Colonic mucosa (tissue), 4 donors: ENCODE results near the gene SMIM36. TPM values are rescaled to one million over a fixed set of nuclear protein-coding genes. Genes with fewer than 3 reads are reported as not detected.

ENCODE experiments used
- DNase-seq: peaks from one replicate; pipeline ENCODE4 v3.0.0-alpha.2; 2020
- H3K27ac ChIP-seq: fragments of 200-600 bp; one replicate; pipeline ENCODE4 v1.8.0; 2021
- H3K27me3 ChIP-seq: fragments of 200-600 bp; one replicate; pipeline ENCODE4 v1.8.0; 2021
- H3K36me3 ChIP-seq: fragments of 200-600 bp; one replicate; pipeline ENCODE4 v1.8.0; 2021
- H3K4me1 ChIP-seq: fragments of 200-600 bp; one replicate; pipeline ENCODE4 v1.8.0; 2021; ENCODE audit warnings: mild to moderate bottlenecking
- H3K4me3 ChIP-seq: fragments of 200-600 bp; one replicate; pipeline ENCODE4 v1.8.0; 2021
- H3K9ac ChIP-seq, 2 donors: one replicate each; pipeline ENCODE4 v1.7.0; 2013; ENCODE audit warnings: control low read depth in 2 of 2, low read depth in 2 of 2, low read length in 2 of 2
- H3K9me3 ChIP-seq: fragments of 200-600 bp; one replicate; pipeline ENCODE4 v1.8.0; 2021
- CTCF ChIP-seq: fragments of 200-600 bp; IDR thresholded peaks from one replicate; pipeline ENCODE4 v1.8.0; 2022; ENCODE audit warnings: antibody characterized with exemption, mild to moderate bottlenecking
- intact Hi-C: fragments of 100-400 bp; cut with DNase I; formaldehyde crosslinking; loops from one replicate; pipeline ENCODE4 v1.14.1; 2022
- total RNA-seq, 2 donors: library from RNA; stranded (reverse); fragmentation: NEBNext Ultra II Directional in 1 of 2; extraction: Animal tissue kit (Norgen Biotek cat#: 25700) in 1 of 2; gene quantifications; one replicate each; pipeline ENCODE4 v1.2.1, GENCODE V29; 2021
- donor health status: healthy.
- donor health status: DM: no; HTN: no; CAD: no.
- donor health status: DM: no; HTN: no; CAD: no.

Gene SMIM36
- total RNA-seq, 2 donors from 2014 or later, result not detected

DNA sequence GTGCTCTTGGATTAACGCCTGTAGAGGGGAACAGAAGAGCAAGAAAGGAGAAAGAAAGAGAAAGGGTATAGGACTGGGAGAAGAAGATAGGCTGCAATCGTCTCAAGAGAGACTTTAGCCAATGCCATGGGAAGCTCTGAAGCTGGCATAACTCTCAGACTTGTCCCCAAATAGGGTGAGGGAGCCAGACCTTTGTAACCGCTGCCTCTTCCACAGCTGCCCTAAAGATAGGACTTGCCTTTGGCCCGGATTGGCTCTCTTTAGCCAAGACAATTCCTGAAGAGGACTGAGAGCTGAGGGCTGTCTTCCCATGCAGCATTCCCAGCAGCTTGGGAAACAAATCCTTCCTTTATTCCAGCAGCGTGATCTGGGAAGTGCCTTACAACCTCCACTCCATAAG is 68.8 kb downstream of the SMIM36 start:
- H3K4me1 ChIP-seq, result no peaks in the 10 kb centered on the region
- H3K36me3 ChIP-seq, result no peaks in the 10 kb centered on the region
- peak overlapping the region; percentile 47 for H3K27ac ChIP-seq
- DNase-seq, result no peak
- no peak for TF ChIP-seq CTCF
- no peak overlapping the region for H3K4me3 ChIP-seq
- H3K9ac ChIP-seq, result no peak overlapping the region
- H3K27me3 ChIP-seq, result no peaks in the 10 kb centered on the region
- H3K9me3 ChIP-seq, result no peaks in the 10 kb centered on the region
- intact Hi-C loops, result no loop called here

- Histone ChIP-seq H3K36me3 (no peaks in the 10 kb centered on the region), H3K9me3 (no peaks in the 10 kb centered on the region), H3K27me3 (no peaks in the 10 kb centered on the region), H3K4me1 (no peaks in the 10 kb centered on the region), H3K4me3 (no peak overlapping the region), H3K27ac (no peak overlapping the region), H3K9ac (no peak overlapping the region)
- intact Hi-C loops, result no loop called here
- no peak for DNase-seq
- no peak for TF ChIP-seq CTCF
Measured at GRCh38 chr17:55441544-55441943, 69.7 kb downstream of the SMIM36 start.

- Histone ChIP-seq H3K27ac (no peak overlapping the region), H3K4me1 (no peaks in the 10 kb centered on the region), H3K9ac (no peak overlapping the region), H3K9me3 (no peaks in the 10 kb centered on the region), H3K36me3 (no peaks in the 10 kb centered on the region), H3K27me3 (no peaks in the 10 kb centered on the region), H3K4me3 (no peak overlapping the region)
- no peak for DNase-seq
- TF ChIP-seq CTCF, result no peak
- intact Hi-C loops, result no loop called here
Measured at GRCh38 chr17:55440391-55440790, 70.9 kb downstream of the SMIM36 start.

DNA sequence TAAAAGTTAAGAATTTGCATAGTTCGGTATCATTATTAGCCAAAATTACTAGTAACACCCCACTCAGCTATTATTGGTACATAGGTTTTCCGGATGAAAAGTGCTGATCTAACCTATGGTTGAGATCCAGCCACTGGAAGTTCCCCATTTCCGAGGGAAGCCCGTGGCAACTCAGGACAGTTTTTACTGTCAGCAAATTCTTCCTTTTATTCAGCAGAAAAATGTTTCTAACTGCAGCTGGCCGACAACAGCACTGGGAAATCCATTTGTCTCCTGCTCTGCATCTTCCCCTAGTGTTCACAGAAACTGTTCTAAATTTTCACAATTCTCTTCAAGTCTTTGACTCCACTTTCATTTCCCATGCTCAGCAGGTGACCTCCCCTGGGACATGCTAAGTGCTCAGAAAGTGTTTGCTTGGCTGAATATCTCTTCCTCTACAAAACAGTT is 74.1 kb downstream of the SMIM36 start:
- no peak overlapping the region for H3K4me3 ChIP-seq
- no peak for TF ChIP-seq CTCF
- intact Hi-C loops, result no loop called here
- H3K27ac ChIP-seq, result no peak overlapping the region
- H3K4me1 ChIP-seq, result peaks cover 8% of the 10 kb centered on the region
- no peak overlapping the region for H3K9ac ChIP-seq
- no peaks in the 10 kb centered on the region for H3K9me3 ChIP-seq
- no peaks in the 10 kb centered on the region for H3K27me3 ChIP-seq
- H3K36me3 ChIP-seq, result no peaks in the 10 kb centered on the region
- DNase-seq, result no peak

- Histone ChIP-seq H3K27ac (no peak overlapping the region), H3K4me3 (no peak overlapping the region), H3K27me3 (no peaks in the 10 kb centered on the region), H3K4me1 (peaks cover 8% of the 10 kb centered on the region), H3K9ac (no peak overlapping the region), H3K36me3 (no peaks in the 10 kb centered on the region), H3K9me3 (no peaks in the 10 kb centered on the region)
- intact Hi-C loops, result no loop called here
- no peak for TF ChIP-seq CTCF
- no peak for DNase-seq
Measured at GRCh38 chr17:55436224-55437158, 74.8 kb downstream of the SMIM36 start.
